ENCODE data around the gene ZCCHC14.
"Not testable (repeated sequence)": the region's sequence is repeated elsewhere in the genome, so short reads cannot be mapped to it uniquely, and the experiment has no call there.

ZCCHC14 gene

DNA sequence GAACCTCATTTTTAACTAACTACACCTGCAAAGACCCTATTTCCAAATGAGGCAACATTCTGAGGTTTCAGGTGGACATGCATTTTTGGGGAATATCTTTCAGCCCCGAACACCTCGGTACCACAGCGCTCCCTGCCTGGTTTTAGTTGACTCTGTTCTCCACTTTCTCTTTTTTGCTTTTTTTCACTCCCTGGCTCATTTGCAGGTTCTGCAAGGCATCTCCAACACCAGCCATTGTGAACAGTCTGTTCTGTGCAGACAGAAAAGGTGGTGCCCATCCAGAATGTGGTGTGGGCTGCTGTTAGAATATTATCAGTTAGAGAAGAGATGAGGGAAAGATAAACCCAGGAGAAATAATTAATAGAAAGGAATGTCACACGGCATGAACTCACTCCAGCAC lies 32.5 kb upstream of the ZCCHC14 start:
- in situ Hi-C loops (cut with HindIII; ENCODE audit: low sequenced_read_pairs) = no loop called here

DNA sequence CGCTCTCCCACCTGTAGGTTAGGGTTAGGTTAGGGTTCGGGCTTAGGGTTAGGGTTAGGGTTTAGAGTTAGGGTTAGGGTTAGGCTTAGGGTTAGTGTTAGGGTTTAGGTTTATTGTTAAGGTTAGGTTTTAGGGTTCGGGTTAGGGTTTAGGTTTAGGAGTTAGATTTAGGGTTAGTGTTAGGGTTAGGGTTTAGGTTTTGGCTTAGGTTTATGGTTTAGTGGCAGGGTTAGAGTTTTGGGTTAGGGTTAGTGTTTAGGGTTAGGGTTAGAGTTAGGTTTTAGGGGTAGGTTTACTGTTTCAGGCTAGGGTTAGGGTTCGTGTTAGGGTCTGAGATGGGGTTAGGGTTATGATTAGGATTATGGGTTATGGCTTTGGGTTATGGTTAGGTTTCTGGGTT lies 31.6 kb upstream of the ZCCHC14 start:
- in situ Hi-C loops (cut with HindIII; ENCODE audit: low sequenced_read_pairs) = no loop called here

DNA sequence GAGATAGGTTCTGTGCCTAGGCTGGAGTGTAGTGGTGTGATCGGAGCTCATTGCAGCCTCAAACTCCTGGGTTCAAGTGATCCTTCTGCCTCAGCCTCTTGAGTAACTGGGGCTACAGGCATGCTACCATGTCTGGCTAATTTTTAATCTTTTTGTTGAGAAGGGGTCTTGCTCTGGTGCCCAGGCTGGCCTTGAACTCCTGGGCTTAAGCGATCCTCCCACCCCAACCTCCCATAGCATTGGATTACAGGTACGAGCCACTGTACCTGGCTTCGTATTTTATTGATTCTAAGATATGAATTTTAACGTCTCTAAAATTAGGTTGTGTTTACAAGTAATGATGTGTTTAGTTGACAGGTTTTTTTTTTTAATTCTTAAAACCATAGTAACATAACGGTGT lies 30.8 kb upstream of the ZCCHC14 start:
- in situ Hi-C loops (cut with HindIII; ENCODE audit: low sequenced_read_pairs) = not testable (repeated sequence)

DNA sequence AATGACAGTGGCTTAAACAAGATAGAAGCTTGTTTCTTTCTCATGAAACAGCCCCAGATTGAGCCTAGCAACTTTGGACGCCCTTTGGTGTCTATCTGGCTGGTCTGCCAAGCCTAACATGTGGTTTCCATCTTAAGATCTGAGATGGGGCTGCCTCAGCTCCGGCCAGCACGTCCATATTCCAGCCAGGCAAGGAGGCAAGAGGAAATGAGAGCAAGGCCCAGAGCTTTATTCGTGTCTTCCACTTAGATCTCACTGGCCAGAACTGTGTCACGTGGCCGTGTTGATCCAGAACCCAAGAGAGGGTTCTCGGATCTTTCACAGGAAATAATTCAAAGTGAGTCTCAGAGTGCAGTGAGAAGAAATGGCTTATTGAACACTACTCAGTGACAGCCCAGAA lies 28.9 kb upstream of the ZCCHC14 start:
- in situ Hi-C loops (cut with HindIII; ENCODE audit: low sequenced_read_pairs) = not testable (repeated sequence)

DNA sequence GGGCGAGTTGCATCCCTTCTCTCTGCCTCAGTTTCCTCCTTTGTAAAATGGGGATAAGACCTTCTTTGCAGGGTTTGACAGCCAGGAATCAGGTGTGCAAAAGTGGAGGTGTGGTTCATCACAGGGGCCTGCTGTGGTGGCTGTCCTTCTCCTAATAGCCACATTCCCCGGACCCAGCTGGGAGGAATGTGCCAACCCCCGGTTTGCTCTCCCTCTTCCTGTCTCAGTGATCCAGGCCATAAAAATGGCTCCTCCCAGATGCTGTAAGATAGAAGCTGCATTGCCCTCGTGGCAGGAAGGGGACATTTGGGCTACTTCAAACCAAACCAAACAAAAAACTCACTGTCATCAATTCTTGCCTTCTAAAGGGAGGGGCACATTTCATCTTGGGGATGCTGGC lies 26.3 kb upstream of the ZCCHC14 start:
- in situ Hi-C loops (cut with HindIII; ENCODE audit: low sequenced_read_pairs) = not testable (repeated sequence)

DNA sequence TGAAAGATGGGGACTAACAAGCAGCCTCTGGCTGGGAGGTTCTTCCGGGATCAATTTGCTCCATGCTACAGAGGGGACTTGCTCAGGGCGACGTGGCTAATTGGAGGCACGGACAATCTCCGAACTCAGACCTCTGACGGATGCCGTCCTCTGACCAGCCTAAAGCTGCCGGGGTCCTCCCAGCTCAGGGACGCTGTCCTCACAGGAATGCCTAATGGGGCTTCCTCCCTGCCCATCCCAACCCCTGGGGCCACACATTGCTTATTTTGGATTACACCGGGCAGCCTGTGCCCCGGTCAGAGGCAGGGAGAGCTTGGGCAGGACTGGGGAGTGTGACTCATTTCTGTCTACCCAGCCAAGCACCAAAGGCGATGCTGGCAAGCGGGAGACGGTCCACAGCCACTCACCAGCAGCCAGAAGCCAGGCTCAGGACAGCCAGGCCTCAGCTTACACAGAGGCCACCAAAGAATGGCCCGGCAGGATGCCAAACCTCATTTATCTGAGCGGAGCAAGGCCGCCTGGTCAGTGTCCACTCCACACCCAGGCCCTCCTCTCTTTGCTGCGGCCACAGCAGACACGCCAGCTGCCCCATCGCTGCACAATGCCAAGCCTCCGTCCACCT lies 25.7 kb upstream of the ZCCHC14 start:
- in situ Hi-C loops (cut with HindIII; ENCODE audit: low sequenced_read_pairs) = not testable (repeated sequence)

DNA sequence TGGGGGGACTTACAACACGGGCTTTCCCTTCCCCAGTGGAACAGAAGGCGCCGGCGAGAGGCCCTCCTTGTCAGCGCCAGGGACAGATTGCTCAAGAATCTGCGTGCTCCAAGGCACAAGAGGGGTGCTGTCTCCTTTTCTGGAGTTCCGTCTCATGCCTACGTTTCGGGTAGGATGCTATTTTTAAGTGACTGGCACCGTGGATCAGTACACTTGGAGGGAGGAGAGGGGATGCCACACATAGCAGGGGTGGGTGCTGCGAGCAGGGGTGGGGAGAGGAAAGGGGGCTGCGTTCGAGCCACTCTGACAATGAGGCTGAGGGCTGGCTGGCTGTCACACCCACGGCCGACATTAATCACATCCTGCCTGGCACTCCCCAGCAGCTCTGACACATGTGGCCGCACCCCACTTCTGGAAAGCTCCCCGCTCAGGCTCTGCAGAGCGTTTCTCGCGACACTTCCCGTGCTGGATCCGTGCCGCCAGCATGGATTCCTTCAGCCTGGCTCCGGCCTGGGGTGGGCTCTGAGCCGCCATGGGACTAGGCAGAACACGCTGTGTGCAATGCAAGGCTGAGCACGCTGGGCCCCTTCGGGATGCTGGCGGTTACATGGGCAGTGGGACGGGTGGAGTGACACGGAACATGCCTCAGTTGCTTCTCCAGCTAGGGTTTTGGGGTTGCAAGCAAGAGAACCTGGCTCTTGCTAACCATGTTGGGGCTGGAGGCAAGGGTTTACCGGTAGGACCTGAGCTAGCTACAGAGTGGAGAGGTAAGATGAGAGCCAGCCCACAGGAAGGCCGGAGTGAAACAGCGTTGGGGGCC lies 25.0 kb upstream of the ZCCHC14 start:
- in situ Hi-C loops (cut with HindIII; ENCODE audit: low sequenced_read_pairs) = not testable (repeated sequence)

DNA sequence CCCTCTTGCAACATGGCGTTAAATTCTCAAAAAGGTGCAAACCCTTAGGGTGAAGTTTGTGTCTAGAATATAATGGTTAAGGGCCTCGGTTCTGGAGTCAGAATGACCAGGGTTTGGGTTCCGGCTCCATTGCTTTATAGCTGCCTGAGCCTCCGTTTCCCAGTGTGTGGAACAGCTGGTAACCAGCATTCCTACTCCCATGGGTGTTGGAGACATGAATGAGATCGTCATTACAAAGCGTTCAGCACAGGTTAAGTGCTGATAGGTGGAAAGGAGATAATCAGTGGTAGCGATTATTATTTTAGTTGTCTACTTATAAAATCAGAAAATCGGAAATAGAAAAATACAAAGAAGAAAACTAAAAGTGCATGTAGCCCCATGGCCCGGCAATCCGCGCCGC lies 23.5 kb upstream of the ZCCHC14 start:
- in situ Hi-C loops (cut with HindIII; ENCODE audit: low sequenced_read_pairs) = no loop called here

DNA sequence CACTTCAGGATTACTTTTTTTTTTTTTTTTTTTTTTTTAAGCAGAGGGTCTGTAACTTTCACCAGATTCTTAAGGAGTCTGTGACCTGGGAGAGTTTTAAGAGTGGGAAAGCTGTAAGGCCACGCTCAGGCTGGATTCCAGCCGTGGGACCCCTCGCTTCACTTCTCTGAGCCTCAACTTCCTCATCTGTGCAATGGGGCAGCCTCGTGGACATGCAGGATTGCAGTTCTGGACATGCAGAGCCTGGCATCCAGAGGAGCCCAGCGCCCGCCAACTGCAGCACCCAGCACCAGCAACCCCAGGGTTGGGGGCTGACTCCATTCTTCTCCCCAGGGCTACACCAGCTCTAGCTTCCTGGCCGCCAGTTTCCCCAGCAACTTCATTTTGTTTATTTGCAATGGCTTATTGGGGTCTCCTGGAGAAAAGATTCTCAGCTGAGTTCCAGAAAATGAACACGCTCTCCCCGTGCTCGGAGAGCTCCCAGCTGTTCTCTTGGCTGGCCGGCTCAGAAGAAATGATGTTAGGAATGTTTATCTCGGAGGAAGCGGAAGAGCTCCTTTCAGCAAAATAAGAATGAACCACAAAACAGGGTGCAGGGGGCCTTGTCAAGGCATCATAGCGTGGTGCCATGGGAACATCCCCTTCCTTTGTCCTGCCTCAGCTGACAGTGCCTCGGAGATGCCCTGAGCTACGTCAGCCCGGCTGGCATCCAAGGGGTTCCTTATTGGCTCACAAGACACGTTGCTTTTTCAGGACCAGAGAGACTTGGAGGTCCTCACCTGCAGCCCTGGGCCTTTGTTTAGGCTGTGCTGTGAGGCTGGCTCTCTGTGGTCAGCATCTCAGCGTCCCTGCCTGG lies 22.9 kb upstream of the ZCCHC14 start:
- in situ Hi-C loops (cut with HindIII; ENCODE audit: low sequenced_read_pairs) = no loop called here

DNA sequence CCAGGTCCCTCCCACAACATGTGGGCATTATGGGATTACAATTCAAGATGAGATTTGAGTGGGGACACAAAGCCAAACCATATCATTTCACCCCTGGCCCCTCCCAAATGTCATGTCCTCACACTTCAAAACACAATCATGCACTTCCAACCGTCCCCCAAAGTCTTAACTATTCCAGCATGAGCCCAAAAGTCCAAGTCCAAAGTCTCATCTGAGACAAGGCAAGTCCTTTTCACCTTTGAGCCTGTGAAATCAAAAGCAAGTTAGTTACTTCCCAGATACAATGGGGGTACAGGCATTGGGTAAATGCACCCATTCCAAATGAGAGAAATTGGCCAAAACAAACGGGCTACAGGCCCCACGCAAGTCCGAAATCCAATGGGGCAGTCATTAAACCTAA lies 17.0 kb upstream of the ZCCHC14 start:
- in situ Hi-C loops (cut with HindIII; ENCODE audit: low sequenced_read_pairs) = not testable (repeated sequence)

DNA sequence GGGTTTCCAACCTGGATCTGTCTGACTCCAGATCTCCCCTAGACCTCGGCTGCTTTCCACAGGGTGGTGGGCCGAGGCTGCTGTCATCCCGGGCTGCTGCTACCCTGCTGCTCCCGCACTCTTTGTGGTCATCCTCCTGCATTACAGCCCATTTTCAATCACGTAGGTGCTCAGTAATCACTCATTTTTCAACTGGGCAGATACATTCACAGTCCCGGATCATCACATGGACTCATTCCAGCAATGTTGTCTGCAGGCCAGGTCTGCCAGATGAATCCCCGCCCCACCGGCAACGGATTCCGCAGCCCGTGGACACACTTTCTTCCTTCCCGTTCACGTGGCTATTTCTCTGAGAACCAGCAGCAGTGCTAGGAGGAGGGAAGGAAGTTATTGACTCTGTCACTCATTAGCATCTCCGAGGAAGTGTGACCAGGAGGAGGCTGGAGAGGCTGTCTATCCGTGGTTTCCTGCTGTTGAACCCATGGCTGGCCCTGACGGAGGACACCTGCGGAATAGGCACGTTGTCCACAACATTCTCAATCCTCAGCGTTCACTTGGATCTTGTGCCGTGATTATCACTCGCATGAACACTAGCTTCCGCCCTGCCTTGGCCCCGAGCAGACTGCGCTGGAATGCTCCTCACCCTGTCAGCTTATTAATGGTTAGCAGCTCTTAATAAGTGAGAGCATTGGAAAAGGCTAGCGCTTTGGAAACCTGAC lies 14.7 kb upstream of the ZCCHC14 start:
- in situ Hi-C loops (cut with HindIII; ENCODE audit: low sequenced_read_pairs) = no loop called here

DNA sequence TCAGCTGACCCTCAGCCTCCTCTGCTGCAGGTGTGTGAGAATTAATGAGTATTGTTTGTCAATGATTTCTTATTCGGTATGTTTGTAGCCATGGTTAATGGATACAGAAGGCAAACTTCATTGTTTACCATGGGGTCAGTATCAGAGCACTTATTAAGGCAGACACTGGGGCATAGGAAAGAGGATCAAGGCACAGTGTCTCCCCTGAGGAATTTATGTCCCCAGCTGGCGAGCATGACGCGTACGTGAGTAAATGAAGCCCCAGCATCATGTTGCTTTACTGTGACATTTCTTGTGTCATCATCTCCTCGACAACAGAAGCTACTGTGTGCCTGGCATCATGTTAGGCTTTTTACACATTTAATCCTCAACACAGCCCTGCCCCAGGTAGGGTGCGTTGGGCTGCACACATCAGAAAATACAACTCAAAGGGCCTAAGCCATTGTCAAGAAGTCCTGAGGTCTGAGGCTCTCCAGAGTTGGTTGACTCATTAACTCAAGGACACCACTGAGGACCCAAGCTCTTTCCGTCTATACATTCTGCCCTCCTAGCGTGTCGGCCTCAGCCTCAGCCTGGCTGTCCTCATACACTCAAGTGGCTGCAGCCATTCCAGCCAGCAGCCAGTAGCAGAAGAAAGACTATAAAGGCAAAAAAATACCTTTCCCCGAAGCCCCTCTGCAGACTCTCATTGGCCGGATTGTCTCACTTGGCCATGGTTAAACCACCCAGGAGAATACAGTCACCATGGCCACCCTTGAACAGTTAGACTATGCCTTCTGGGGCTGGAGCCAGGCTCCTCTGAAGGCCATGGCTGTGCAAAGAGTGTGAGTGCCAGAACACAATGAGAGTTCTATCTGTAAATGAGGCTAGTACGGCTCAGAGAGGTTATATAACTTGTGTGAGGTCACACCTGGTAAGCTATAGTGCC lies 13.9 kb upstream of the ZCCHC14 start:
- in situ Hi-C loops (cut with HindIII; ENCODE audit: low sequenced_read_pairs) = no loop called here

DNA sequence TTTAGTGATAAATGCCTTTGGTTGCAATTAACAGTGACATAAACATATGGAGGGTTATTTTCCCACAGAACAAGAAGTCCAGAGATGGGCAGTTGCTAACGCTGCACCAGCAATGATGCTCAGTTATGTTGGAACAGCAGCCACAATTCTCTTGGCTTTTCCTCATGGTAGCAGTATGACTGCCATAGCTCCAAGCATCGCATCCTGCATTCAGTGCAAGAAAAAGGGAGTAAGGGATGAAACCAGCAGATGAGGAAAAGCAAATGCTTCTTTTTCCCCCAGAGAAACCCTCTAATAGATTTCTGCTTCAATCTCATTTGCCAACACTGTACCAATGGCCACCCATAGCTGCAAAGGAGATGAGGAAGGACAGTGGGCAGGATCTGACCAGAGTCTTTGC lies 13.0 kb upstream of the ZCCHC14 start:
- in situ Hi-C loops (cut with HindIII; ENCODE audit: low sequenced_read_pairs) = no loop called here

DNA sequence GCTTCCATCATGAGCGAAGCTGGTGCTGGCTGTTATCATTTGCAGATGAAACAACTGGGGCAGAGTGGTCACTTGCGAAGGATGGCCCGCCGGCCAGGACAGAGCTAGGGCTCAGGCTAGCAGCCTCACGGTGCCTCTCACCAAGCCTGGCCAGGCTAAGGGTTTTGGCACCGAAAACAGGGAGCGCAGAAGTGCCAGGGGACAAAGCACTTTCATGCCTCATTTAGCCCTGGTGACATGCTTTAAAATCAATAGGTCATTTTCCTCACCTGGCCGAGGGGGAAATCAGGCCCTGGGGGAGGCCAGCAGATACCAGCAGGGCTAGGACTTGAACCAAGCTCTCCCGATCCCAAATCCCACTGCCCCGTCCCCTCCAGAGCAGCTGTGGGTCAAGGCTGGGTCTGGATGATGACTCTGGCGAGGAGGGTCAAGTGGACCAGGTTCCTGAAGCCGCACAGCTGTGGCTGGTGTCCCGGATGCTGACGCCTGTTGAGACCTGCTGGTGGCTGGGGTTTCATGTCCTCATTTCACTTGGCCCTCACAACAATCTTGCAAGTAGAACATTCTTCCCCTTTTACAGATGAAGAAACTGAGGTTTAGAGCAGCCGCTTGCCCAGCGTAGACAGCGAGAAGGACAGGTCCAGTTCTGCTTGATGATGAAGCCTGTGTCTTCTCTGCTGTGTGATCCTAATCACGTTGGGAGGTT lies 10.6 kb upstream of the ZCCHC14 start:
- in situ Hi-C loops (cut with HindIII; ENCODE audit: low sequenced_read_pairs) = not testable (repeated sequence)

DNA sequence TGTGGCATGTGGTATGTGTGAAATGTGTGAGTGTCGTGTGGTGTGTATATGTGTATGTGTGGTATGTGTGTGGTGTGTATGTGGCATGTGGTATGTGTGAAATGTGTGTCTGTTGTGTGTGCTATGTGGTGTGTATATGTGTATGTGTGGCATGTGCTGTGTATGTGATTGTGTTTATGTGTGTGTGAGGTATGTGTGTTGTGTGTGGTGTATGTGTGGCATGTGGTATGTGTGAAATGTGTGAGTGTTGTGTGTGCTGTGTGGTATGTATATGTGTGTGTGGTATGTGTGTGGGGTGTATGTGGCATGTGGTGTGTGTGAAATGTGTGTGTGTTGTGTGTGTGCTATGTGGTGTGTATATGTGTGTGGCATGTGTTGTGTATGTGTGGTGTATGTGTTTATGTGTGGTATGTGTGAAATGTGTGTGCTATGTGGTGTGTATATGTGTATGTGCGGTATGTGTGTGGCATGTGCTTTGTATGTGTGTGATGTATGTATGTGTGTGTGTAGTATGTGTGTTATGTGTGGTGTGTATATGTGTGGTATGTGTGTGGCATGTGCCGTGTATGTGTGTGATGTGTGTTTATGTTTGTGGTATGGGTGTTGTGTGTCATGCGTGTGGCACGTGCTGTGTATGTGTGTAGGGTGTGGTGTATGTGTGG lies 9.6 kb upstream of the ZCCHC14 start:
- in situ Hi-C loops (cut with HindIII; ENCODE audit: low sequenced_read_pairs) = no loop called here

DNA sequence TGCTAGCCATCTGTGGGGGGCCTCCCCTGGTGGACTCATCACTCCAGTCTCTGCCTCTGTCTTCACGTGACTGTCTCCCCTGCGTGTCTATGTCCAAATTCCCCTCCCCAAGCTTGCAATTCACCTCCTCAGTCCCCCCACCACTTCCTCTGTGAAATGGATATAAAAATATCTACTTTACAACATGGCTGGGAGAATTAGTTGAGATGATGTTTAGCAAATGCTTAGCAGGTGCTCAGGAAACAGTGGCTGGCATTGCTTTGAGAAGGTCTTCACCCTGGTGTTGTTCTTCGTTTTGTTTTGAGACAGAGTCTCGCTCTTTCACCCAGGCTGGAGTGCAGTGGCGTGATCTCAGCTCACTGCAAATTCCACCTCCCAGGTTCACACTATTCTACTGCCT lies 8.3 kb upstream of the ZCCHC14 start:
- in situ Hi-C loops (cut with HindIII; ENCODE audit: low sequenced_read_pairs) = no loop called here

DNA sequence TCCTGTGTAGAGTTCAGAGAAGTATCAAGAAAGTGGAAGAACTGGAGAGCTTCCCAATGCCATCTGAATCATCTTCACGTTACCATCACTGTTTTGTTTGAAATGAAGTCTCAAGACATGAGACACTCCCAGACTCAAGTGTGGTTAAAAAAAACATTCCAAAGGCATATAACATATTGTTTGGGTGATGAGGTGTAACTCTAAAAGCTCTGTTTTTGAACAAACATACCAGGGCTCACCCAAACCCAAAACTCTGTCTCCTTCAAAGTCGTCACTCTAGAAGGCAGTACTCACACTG lies 6.3 kb upstream of the ZCCHC14 start:
- in situ Hi-C loops (cut with HindIII; ENCODE audit: low sequenced_read_pairs) = no loop called here

DNA sequence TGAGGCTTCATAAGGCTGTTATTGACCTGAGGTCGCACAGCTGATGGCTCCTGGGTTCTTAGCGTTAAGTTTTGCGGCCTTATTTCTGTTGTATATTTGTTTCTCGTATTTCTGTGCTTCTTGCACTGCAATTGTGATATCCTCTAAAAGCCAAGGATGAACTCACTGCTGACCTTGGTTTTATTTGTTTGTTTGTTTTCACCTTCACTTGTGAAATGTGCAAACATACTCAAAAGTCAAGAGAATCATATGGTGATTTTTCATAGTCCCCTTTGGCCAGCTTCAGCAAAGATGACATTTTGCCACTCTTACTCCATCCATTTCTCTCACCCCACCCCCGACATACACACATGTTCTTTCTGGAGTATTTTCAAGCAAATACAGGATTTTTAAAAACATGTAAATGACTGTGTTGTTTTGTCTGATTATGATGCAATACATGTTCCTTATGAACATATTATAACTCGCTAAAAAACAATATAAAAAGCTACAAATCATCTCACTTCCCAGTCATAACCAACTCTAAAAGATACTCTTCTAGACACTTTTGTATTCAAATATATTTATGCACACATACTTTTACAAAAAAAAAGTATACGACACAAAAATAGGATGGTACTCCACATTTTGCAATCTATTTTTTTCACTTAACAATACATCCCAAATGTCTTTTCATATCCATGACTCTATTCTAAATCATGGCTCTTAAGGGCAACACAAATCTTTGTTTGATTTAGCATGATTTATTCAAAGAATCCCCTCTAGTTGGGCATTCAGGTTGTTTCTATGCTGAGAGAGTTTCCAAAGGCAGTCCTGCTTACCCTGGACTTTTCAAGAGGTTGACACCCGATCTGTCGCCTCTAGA lies 5.7 kb upstream of the ZCCHC14 start:
- in situ Hi-C loops (cut with HindIII; ENCODE audit: low sequenced_read_pairs) = no loop called here
